Smooth muscle cell (in vitro differentiated cells): Measurements from ENCODE around the gene PRSS56. TPM values are rescaled to one million over a fixed set of nuclear protein-coding genes. Genes with fewer than 3 reads are reported as not detected.

ENCODE experiments used
- DNase-seq: peaks from one replicate; lab custom pipeline; 2025; ENCODE audit not compliant: unreplicated experiment; lab: John Stamatoyannopoulos, UW
- H2AFZ ChIP-seq: fragments of 200-600 bp; sonication (generic); 2 replicates; pipeline ENCODE4 v1.6.0; 2016; ENCODE audit warnings: antibody characterized with exemption, low read depth, mild to moderate bottlenecking
- H3F3A ChIP-seq: fragments of 200-600 bp; sonication (generic); 2 replicates; pipeline ENCODE4 v1.6.0; 2017; ENCODE audit warnings: antibody characterized with exemption, low read depth
- H3K27ac ChIP-seq: fragments of 200-600 bp; sonication (generic); 2 replicates; pipeline ENCODE4 v1.5.1; 2016; ENCODE audit warnings: low read depth, mild to moderate bottlenecking
- H3K27me3 ChIP-seq: fragments of 200-600 bp; sonication (generic); 2 replicates; pipeline ENCODE4 v1.6.1; 2016; ENCODE audit warnings: low read depth, mild to moderate bottlenecking
- H3K36me3 ChIP-seq: fragments of 200-600 bp; sonication (generic); 2 replicates; pipeline ENCODE4 v1.5.1; 2016; ENCODE audit warnings: low read depth
- H3K4me1 ChIP-seq: fragments of 200-600 bp; sonication (generic); 2 replicates; pipeline ENCODE4 v1.5.1; 2016; ENCODE audit warnings: low read depth
- H3K4me2 ChIP-seq: fragments of 200-600 bp; sonication (generic); 2 replicates; pipeline ENCODE4 v1.6.0; 2016; ENCODE audit warnings: mild to moderate bottlenecking
- H3K4me3 ChIP-seq: fragments of 200-600 bp; sonication (generic); 2 replicates; pipeline ENCODE4 v1.5.1; 2016; ENCODE audit warnings: mild to moderate bottlenecking
- H3K79me2 ChIP-seq: fragments of 200-600 bp; sonication (generic); 2 replicates; pipeline ENCODE4 v1.6.0; 2016; ENCODE audit warnings: low read depth, mild to moderate bottlenecking
- H3K9ac ChIP-seq: fragments of 200-600 bp; sonication (generic); 2 replicates; pipeline ENCODE4 v1.6.0; 2016; ENCODE audit warnings: low read depth
- H3K9me3 ChIP-seq: fragments of 200-600 bp; sonication (generic); replicated peaks from 2 replicates; pipeline ENCODE4 v1.5.1; 2016; ENCODE audit warnings: low read depth
- H4K20me1 ChIP-seq: fragments of 200-600 bp; sonication (generic); 2 replicates; pipeline ENCODE4 v1.6.0; 2016; ENCODE audit warnings: low read depth
- WGBS: methylation state at CpG from one replicate; pipeline ENCODE4 v1.1.7; 2016; ENCODE audit warnings: low lambda C conversion rate; 5-methylcytosine and 5-hydroxymethylcytosine counted together
- polyA plus RNA-seq: library from polyadenylated mRNA; unstranded; fragments of >200 nt; fragmentation: Nextera tagmentation; extraction: Ambion mirVana; gene quantifications from 2 replicates; pipeline ENCODE4 v1.2.1, GENCODE V29; 2016
- total RNA-seq: library from RNA; depleted of rRNA; stranded (reverse); fragments of >200 nt; gene quantifications from 2 replicates; pipeline ENCODE4 v1.2.3, GENCODE V29; 2014
- TF ChIP-seq, protein P1 (sequence below): fragments of 200-600 bp; sonication (generic); IDR thresholded peaks from 2 replicates; pipeline ENCODE4 v1.5.1; 2017; ENCODE audit warnings: borderline replicate concordance, mild to moderate bottlenecking, antibody characterized with exemption; ENCODE audit not compliant: insufficient read depth, poor library complexity, severe bottlenecking

Gene PRSS56
- total and polyA plus RNA-seq, 2 experiments from 2014 or later: not detected

DNA sequence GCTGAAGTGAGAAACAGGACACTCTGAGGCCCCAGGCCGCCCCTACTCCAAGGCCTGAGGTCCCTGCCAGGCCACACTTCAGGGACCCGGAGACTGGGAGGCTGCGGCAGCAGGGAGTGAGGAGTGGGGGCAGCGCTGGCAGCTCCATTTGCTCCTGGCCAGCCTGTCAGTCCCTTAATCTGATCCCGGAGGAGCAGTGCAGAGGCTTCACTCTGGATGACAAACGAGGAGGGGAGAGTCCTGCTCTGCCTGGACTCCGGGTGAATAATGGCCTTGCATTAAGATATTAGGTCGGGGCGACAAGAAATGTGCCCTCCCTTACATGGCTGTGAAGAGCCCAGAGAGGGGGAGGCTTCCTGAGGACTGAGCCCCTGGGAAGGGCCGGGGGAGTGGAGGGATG lies 14.3 kb upstream of the PRSS56 start:
- H3K4me2 ChIP-seq: no peak overlapping the region
- H3K9ac ChIP-seq: no peak overlapping the region
- no peak for DNase-seq
- H3K9me3 ChIP-seq: no peaks in the 10 kb centered on the region
- no peak overlapping the region for H3K4me3 ChIP-seq
- H3K4me1 ChIP-seq: peaks cover 17% of the 10 kb centered on the region
- H3K27me3 ChIP-seq: peaks cover 52% of the 10 kb centered on the region
- H4K20me1 ChIP-seq: no peaks in the 10 kb centered on the region
- H3K27ac ChIP-seq: no peak overlapping the region
- 50% methylated on average over 10 of the region's 10 CpGs for WGBS
- no peaks in the 10 kb centered on the region for H3K36me3 ChIP-seq
- no peak overlapping the region for H2AFZ ChIP-seq
- H3F3A ChIP-seq: no peaks in the 10 kb centered on the region
- TF ChIP-seq, protein P1, sequence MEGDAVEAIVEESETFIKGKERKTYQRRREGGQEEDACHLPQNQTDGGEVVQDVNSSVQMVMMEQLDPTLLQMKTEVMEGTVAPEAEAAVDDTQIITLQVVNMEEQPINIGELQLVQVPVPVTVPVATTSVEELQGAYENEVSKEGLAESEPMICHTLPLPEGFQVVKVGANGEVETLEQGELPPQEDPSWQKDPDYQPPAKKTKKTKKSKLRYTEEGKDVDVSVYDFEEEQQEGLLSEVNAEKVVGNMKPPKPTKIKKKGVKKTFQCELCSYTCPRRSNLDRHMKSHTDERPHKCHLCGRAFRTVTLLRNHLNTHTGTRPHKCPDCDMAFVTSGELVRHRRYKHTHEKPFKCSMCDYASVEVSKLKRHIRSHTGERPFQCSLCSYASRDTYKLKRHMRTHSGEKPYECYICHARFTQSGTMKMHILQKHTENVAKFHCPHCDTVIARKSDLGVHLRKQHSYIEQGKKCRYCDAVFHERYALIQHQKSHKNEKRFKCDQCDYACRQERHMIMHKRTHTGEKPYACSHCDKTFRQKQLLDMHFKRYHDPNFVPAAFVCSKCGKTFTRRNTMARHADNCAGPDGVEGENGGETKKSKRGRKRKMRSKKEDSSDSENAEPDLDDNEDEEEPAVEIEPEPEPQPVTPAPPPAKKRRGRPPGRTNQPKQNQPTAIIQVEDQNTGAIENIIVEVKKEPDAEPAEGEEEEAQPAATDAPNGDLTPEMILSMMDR: no peak
- H3K79me2 ChIP-seq: no peaks in the 10 kb centered on the region

DNA sequence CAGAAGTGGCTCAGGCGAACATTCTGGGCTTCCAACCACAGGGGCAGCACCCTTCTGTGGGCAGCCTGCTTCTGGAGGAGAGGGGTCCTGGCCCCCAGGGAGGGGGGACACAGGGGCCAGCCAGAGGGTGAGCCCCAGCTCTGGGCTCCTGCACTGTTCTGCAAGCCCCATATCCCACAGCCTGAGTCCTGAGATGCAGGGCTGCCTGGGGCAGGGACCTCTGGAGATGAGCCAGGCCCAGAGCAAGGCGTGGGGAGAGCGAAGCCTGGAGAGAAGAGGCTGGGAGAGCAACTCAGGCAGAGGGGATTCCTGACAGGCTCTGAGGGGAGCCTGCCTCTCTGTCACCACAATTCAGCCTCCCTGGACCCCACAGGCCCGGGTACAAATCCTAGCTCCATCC lies 13.5 kb upstream of the PRSS56 start:
- WGBS: 87% methylated on average over 4 of the region's 4 CpGs
- Histone ChIP-seq H3K9ac (no peak overlapping the region), H3K4me2 (no peak overlapping the region), H3K36me3 (no peaks in the 10 kb centered on the region), H4K20me1 (no peaks in the 10 kb centered on the region), H3K4me3 (no peak overlapping the region), H3K79me2 (no peaks in the 10 kb centered on the region), H3K9me3 (no peaks in the 10 kb centered on the region), H3K27me3 (peaks cover 49% of the 10 kb centered on the region), H3K27ac (no peak overlapping the region), H3F3A (no peaks in the 10 kb centered on the region), H2AFZ (no peak overlapping the region), H3K4me1 (peaks cover 16% of the 10 kb centered on the region)
- TF ChIP-seq, protein P1: no peak
- no peak for DNase-seq

DNA sequence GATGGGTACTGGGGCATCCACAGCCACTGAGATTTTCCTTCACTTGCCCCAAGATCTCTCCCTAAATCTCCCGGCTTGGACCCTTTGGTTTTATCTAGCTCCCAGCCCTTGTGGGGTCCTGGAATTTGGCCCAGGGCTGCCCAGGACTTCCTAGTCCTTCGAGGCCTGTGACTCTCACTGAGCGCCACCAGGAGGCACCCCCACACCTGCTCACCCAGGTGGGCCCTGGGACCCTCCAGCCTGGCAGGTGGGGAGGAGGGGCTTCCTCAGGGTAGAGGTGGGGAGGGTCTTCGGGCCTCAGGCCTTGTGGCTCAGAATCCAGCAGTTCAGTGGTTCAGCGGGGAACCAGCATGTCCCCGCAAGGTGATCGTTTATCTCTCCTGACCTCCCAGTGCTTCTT lies 11.9 kb upstream of the PRSS56 start:
- no peak overlapping the region for H3K27ac ChIP-seq
- H3F3A ChIP-seq: no peaks in the 10 kb centered on the region
- H3K4me2 ChIP-seq: no peak overlapping the region
- H3K27me3 ChIP-seq: peaks cover 42% of the 10 kb centered on the region
- H3K4me1 ChIP-seq: peaks cover 10% of the 10 kb centered on the region
- H4K20me1 ChIP-seq: no peaks in the 10 kb centered on the region
- no peaks in the 10 kb centered on the region for H3K79me2 ChIP-seq
- no peaks in the 10 kb centered on the region for H3K36me3 ChIP-seq
- TF ChIP-seq, protein P1: no peak
- no peak overlapping the region for H3K9ac ChIP-seq
- H3K9me3 ChIP-seq: no peaks in the 10 kb centered on the region
- no peak overlapping the region for H3K4me3 ChIP-seq
- H2AFZ ChIP-seq: no peak overlapping the region
- WGBS: 83% methylated on average over 7 of the region's 7 CpGs
- no peak for DNase-seq

DNA sequence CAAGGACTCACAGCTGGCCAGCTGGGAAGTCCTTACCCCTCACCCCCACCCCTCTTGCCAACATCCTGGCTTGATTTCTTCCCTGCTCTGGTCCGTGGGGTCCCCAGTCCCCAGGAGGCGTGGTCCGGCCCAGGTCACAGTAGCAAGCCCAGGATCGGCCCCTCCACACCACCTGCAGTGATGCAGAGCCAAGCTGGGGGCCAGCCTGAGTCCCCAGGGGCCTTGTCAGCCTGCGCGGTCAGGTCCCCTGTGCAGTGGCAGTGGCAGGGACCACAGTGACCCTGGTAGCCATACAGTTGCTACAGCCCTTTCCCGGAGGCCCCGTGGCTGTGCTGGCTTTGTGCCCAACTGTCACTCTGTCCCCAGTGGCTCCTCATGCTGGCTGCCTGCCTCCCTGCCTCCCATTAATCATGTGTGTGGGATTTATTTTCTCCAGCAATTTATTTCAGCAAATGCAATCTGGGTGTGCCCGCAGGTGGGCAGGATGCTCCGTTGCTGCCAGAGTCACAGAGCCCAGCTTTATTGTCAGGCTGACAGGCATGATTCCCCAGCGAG lies 8.8 kb upstream of the PRSS56 start:
- H3K4me3 ChIP-seq: no peak overlapping the region
- no peaks in the 10 kb centered on the region for H3K9me3 ChIP-seq
- 91% methylated on average over 10 of the region's 11 CpGs for WGBS
- H3K4me1 ChIP-seq: no peaks in the 10 kb centered on the region
- no peak overlapping the region for H3K27ac ChIP-seq
- no peaks in the 10 kb centered on the region for H3K79me2 ChIP-seq
- no peak for DNase-seq
- H2AFZ ChIP-seq: no peak overlapping the region
- no peak overlapping the region for H3K9ac ChIP-seq
- no peaks in the 10 kb centered on the region for H3K36me3 ChIP-seq
- no peak overlapping the region for H3K4me2 ChIP-seq
- H3K27me3 ChIP-seq: peaks cover 19% of the 10 kb centered on the region
- H3F3A ChIP-seq: no peaks in the 10 kb centered on the region
- TF ChIP-seq, protein P1: no peak
- H4K20me1 ChIP-seq: no peaks in the 10 kb centered on the region
